Coronary artery (tissue), 2 donors: ENCODE results near the gene NTRK3.

ENCODE experiments used
- DNase-seq: peaks from one replicate; pipeline ENCODE4 v3.0.0-alpha.2; 2017; ENCODE audit warnings: low spot score
- H3K27ac ChIP-seq, 2 donors: fragments of 200-600 bp; sonication (generic); one replicate each; pipeline ENCODE4 v1.5.1; 2016 to 2019
- H3K4me3 ChIP-seq: fragments of 200-600 bp; sonication (generic); 2 replicates; pipeline ENCODE4 v1.5.1; 2016; ENCODE audit warnings: mild to moderate bottlenecking, moderate library complexity
- TF ChIP-seq, protein P1 (sequence below): fragments of 200-600 bp; sonication (generic); IDR thresholded peaks from one replicate; pipeline ENCODE4 v1.5.1; 2019; ENCODE audit warnings: antibody characterized with exemption

Gene NTRK3

DNA sequence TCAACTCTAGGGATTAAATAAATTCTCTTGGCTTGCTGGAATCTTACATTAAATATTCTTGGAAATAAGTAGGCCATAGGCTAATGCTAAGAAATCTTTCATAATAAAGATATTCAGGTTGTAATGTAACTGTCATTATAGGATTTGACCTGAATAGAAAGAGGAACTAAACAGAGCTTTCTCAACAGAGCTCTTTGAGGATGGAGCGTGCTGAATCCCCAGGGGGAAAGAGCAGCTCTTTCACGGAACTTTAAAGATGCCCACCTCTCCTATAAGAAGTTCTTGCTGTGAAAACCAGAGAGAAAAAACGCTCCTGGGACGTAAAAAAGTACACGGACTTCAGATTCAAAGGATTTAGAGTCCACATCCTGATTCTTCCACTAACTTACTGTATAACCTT is 77.9 kb downstream of the NTRK3 start:
- Histone ChIP-seq H3K27ac (no peak overlapping the region), H3K4me3 (no peak overlapping the region)
- TF ChIP-seq, protein P1, sequence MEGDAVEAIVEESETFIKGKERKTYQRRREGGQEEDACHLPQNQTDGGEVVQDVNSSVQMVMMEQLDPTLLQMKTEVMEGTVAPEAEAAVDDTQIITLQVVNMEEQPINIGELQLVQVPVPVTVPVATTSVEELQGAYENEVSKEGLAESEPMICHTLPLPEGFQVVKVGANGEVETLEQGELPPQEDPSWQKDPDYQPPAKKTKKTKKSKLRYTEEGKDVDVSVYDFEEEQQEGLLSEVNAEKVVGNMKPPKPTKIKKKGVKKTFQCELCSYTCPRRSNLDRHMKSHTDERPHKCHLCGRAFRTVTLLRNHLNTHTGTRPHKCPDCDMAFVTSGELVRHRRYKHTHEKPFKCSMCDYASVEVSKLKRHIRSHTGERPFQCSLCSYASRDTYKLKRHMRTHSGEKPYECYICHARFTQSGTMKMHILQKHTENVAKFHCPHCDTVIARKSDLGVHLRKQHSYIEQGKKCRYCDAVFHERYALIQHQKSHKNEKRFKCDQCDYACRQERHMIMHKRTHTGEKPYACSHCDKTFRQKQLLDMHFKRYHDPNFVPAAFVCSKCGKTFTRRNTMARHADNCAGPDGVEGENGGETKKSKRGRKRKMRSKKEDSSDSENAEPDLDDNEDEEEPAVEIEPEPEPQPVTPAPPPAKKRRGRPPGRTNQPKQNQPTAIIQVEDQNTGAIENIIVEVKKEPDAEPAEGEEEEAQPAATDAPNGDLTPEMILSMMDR = no peak
- DNase-seq = no peak

DNA sequence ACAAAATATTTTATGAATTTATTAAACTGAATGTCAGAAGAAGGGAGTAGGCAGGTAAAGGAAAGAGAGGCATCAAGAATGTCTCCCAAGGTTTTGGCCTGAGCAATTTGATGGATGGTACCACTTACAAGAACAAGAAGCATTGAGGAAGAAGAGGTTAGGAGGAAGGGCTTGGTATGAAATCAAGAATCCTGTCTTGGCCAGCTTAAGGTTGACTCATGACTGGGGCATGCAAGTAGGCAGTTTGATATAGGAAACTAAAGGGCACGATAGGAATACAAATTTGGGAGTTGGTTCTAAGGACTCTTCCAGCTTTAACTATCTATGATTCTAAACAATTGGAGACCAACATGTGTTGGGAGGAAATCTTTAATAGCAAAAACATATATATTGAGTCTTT is 79.1 kb downstream of the NTRK3 start:
- DNase-seq = no peak
- TF ChIP-seq, protein P1 = no peak
- Histone ChIP-seq H3K27ac (no peak overlapping the region), H3K4me3 (no peak overlapping the region)

DNA sequence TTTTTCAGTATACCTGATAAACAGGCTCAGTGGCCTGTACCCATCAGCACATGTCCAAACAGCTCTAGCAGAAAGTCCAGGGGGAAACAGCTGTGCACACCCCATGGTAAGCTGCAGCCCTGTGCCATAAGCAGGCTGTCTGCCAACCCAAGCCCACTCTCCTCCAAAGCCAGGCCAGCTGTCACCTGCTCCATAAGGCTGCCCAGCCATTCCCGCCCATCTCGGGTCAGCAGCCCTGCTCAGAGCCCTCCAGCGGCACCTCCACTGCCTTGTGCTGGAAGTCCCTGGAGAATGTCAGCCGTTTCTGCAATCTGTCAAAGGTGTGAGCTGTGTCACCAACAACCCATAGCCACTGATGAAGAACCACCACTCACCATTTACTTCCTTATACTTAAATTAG is 82.0 kb downstream of the NTRK3 start:
- Histone ChIP-seq H3K27ac (no peak overlapping the region), H3K4me3 (no peak overlapping the region)
- TF ChIP-seq, protein P1 = no peak
- DNase-seq = no peak

DNA sequence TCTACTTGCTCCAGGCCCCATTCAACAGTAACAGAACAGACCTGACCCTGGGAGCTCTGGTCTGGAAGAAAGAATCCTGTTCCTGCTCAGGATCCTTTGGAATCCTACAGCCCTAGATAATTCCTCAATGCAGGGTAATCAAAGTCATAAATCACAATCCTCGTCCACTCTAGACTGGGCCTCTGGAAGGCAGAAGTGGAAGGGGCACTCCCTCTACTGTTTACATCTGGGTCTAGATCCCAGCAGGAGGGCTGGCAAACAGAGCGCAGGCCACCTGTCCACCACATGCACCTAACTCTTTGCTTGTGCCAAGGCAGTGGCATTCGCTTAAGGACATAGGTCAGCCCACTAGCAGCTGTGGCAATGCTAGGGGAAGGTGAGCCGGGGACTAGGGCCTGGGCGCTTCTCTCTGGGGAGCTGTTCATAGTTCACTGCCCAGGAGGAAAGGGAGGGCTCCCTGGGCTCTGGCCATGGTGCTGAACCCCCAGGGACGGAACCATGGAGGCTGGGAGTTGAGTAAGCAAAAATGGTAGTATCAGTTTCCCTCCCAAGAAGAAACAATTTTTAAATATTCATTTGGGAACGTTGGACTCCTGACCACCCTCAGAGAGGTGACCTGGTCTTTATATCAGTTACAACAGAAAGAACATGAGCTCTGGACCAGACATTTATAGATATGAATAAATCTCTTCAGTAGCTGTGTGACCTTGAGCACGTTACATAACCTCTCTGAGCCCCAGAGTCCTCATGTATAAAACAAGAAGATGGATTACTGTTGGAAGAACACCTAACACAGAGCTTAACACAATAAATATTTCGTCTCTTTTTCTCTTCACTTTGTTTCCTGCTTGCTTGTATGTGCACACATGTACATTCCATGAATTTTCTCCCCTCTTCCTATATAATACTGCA is 90.2 kb downstream of the NTRK3 start:
- DNase-seq = no peak
- Histone ChIP-seq H3K4me3 (no peak overlapping the region), H3K27ac (no peak overlapping the region)
- TF ChIP-seq, protein P1 = no peak

DNA sequence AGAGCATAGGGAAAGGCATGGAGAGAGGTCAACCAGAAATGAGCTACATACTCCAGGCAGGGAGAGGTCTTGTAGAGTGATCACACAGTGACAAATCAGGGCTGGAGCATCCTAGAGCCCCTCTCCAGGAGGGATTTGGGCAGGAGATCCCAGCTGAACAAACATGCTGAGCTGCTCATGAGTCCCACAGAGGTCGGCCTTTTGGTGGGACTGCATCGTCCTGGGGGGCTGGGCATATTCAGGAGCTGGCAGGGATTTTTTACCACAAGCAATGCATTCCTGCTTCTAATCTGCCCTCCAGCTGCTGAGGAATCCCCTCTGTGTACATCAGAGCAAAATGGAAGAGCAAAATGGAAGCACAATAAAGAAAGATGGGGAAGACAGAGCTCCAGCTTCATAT is 94.9 kb downstream of the NTRK3 start:
- Histone ChIP-seq H3K4me3 (no peak overlapping the region), H3K27ac (no peak overlapping the region)
- DNase-seq = no peak
- TF ChIP-seq, protein P1 = no peak

DNA sequence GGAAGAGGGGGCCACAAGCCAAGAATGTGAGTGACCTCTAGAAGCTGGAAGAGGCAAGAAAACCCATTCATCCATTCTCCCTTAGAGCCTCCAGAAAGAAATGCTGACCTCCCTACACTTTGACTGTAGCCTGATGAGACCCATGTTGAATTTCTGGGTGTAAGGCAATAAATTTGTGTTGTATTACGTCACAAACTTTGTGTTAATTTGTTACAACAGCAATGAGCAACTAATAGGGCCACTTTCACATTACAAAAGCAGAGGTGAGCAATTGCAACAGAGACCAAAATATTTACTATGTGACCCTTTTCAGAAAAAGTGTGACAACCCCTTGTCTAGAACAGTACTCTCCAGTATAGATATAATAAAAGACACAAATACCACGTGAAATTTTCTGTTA is 101.2 kb downstream of the NTRK3 start:
- H3K27ac ChIP-seq = no peak overlapping the region
- TF ChIP-seq, protein P1 = no peak
- no peak overlapping the region for H3K4me3 ChIP-seq
- DNase-seq = no peak

DNA sequence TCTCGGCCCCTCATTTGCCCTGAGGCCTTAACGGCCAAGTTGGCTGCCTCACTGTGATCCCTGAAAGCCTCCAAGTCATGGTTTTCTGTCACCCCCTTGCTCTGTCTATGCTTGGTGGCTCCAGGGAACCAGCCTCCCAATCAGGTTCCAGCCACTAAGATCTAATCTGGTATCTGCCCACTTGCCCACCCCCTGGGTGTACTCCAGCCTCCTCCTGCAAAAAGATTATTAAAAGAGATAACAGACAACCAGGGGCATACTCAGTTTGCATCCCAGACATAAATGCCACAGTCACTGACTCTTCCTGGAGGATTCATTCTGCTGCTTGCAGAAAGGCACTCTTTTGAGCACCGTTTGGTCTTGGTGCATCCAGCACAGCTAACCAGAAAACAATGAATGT is 103.9 kb downstream of the NTRK3 start:
- Histone ChIP-seq H3K27ac (no peak overlapping the region), H3K4me3 (no peak overlapping the region)
- no peak for DNase-seq
- TF ChIP-seq, protein P1 = no peak
